ENCODE measurements around the gene ABLIM1. TPM values are rescaled to one million over a fixed set of nuclear protein-coding genes. Genes with fewer than 3 reads are reported as not detected.
A peak's percentile ranks its signal among the peaks of the same experiment; 100 is the strongest.

ABLIM1 gene
- total and polyA plus RNA-seq, 2 donors (not counting 1 experiment from before 2014, with no cell fraction given), result 5.3 to 13.6 TPM

- no peak overlapping the region for H3K4me3 ChIP-seq (replicated peaks in 1 of 4; ENCODE audit: control extremely low read depth in 1 of 4, insufficient read depth in 1 of 4, low read depth in 3 of 4, low read length in 4 of 4)
- H3K36me3 ChIP-seq (ENCODE audit: control insufficient read depth, insufficient read depth, low read length), result no peaks in the 10 kb centered on the region
- H3K27me3 ChIP-seq (ENCODE audit: control insufficient read depth, insufficient read depth, low read length), result no peaks in the 10 kb centered on the region
- no peak for TF ChIP-seq EZH2 (IDR thresholded peaks at IDR 0.05; ENCODE audit: low read length, missing control alignments)
- TF ChIP-seq, protein P1, sequence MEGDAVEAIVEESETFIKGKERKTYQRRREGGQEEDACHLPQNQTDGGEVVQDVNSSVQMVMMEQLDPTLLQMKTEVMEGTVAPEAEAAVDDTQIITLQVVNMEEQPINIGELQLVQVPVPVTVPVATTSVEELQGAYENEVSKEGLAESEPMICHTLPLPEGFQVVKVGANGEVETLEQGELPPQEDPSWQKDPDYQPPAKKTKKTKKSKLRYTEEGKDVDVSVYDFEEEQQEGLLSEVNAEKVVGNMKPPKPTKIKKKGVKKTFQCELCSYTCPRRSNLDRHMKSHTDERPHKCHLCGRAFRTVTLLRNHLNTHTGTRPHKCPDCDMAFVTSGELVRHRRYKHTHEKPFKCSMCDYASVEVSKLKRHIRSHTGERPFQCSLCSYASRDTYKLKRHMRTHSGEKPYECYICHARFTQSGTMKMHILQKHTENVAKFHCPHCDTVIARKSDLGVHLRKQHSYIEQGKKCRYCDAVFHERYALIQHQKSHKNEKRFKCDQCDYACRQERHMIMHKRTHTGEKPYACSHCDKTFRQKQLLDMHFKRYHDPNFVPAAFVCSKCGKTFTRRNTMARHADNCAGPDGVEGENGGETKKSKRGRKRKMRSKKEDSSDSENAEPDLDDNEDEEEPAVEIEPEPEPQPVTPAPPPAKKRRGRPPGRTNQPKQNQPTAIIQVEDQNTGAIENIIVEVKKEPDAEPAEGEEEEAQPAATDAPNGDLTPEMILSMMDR (conservative IDR thresholded peaks at IDR 0.05 in 1 of 2, IDR thresholded peaks at IDR 0.05 in 1 of 2; ENCODE audit: low read depth in 1 of 2, low read length in 2 of 2), result no peak
- peak overlapping the region; percentile 63 for H3K27ac ChIP-seq (ENCODE audit: insufficient read depth, low read length)
- no peaks in the 10 kb centered on the region for H3K79me2 ChIP-seq (ENCODE audit: control insufficient read depth, insufficient read depth, low read length)
- no peak overlapping the region for H3K4me2 ChIP-seq (ENCODE audit: extremely low read depth, insufficient read depth, low read length)
- no peak overlapping the region for H2AFZ ChIP-seq (ENCODE audit: low read length)
- H3K9me3 ChIP-seq (ENCODE audit: control insufficient read depth, insufficient read depth, low read depth, low read length), result no peaks in the 10 kb centered on the region
- DNase-seq (ENCODE audit: low read depth in 2 of 2), result no peak
- peaks cover 5% of the 10 kb centered on the region for H3K4me1 ChIP-seq (ENCODE audit: control insufficient read depth, extremely low read depth, insufficient read depth, low read length)
- H3K9ac ChIP-seq (ENCODE audit: insufficient read depth, low read length), result no peak overlapping the region
- H4K20me1 ChIP-seq (ENCODE audit: control insufficient read depth, extremely low read depth, insufficient read depth, low read length), result no peaks in the 10 kb centered on the region
Observed at GRCh38 chr10:114519756-114520293, 138.2 kb downstream of the ABLIM1 start.

DNA sequence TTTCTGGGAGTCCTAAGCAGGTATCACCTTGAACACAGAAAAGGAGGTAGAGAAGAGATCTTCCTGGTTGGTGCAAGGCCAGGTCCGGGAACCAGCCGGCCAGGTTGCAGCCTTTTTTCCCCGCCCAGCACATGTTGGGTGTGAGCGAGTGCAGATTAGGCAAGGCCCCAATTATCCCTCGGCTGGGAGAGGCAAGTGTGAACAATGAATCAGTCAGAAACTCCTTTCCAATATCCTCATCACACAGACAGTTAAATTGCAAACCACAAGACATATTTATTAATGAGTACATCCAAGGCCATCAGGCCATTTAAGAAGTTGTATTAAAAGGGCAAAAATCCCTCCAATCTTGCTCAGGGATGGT lies 138.8 kb downstream of the ABLIM1 start:
- Histone ChIP-seq H3K9me3 (ENCODE audit: control insufficient read depth, insufficient read depth, low read depth, low read length) (no peaks in the 10 kb centered on the region), H4K20me1 (ENCODE audit: control insufficient read depth, extremely low read depth, insufficient read depth, low read length) (no peaks in the 10 kb centered on the region), H3K36me3 (ENCODE audit: control insufficient read depth, insufficient read depth, low read length) (no peaks in the 10 kb centered on the region), H2AFZ (ENCODE audit: low read length) (no peak overlapping the region), H3K79me2 (ENCODE audit: control insufficient read depth, insufficient read depth, low read length) (no peaks in the 10 kb centered on the region), H3K27ac (ENCODE audit: insufficient read depth, low read length) (no peak overlapping the region), H3K4me2 (ENCODE audit: extremely low read depth, insufficient read depth, low read length) (no peak overlapping the region), H3K27me3 (ENCODE audit: control insufficient read depth, insufficient read depth, low read length) (no peaks in the 10 kb centered on the region), H3K4me3 (replicated peaks in 1 of 4; ENCODE audit: control extremely low read depth in 1 of 4, insufficient read depth in 1 of 4, low read depth in 3 of 4, low read length in 4 of 4) (no peak overlapping the region), H3K4me1 (ENCODE audit: control insufficient read depth, extremely low read depth, insufficient read depth, low read length) (peaks cover 5% of the 10 kb centered on the region), H3K9ac (ENCODE audit: insufficient read depth, low read length) (no peak overlapping the region)
- DNase-seq (ENCODE audit: low read depth in 2 of 2), result peak; percentile 26 to 42
- TF ChIP-seq, protein P1 (conservative IDR thresholded peaks at IDR 0.05 in 1 of 2, IDR thresholded peaks at IDR 0.05 in 1 of 2; ENCODE audit: low read depth in 1 of 2, low read length in 2 of 2), result no peak
- no peak for TF ChIP-seq EZH2 (IDR thresholded peaks at IDR 0.05; ENCODE audit: low read length, missing control alignments)

GRCh38 chr10:114518401-114519305 lies 139.4 kb downstream of the ABLIM1 start:
- H4K20me1 ChIP-seq (ENCODE audit: control insufficient read depth, extremely low read depth, insufficient read depth, low read length), result no peaks in the 10 kb centered on the region
- H3K4me1 ChIP-seq (ENCODE audit: control insufficient read depth, extremely low read depth, insufficient read depth, low read length), result peaks cover 5% of the 10 kb centered on the region
- H3K36me3 ChIP-seq (ENCODE audit: control insufficient read depth, insufficient read depth, low read length), result no peaks in the 10 kb centered on the region
- H2AFZ ChIP-seq (ENCODE audit: low read length), result no peak overlapping the region
- H3K79me2 ChIP-seq (ENCODE audit: control insufficient read depth, insufficient read depth, low read length), result no peaks in the 10 kb centered on the region
- H3K27ac ChIP-seq (ENCODE audit: insufficient read depth, low read length), result no peak overlapping the region
- no peak overlapping the region for H3K4me2 ChIP-seq (ENCODE audit: extremely low read depth, insufficient read depth, low read length)
- TF ChIP-seq, protein P1 (conservative IDR thresholded peaks at IDR 0.05 in 1 of 2, IDR thresholded peaks at IDR 0.05 in 1 of 2; ENCODE audit: low read depth in 1 of 2, low read length in 2 of 2), result no peak
- no peak for TF ChIP-seq EZH2 (IDR thresholded peaks at IDR 0.05; ENCODE audit: low read length, missing control alignments)
- no peak for DNase-seq (ENCODE audit: low read depth in 2 of 2)
- H3K9ac ChIP-seq (ENCODE audit: insufficient read depth, low read length), result no peak overlapping the region
- no peaks in the 10 kb centered on the region for H3K27me3 ChIP-seq (ENCODE audit: control insufficient read depth, insufficient read depth, low read length)
- H3K4me3 ChIP-seq (replicated peaks in 1 of 4; ENCODE audit: control extremely low read depth in 1 of 4, insufficient read depth in 1 of 4, low read depth in 3 of 4, low read length in 4 of 4), result no peak overlapping the region
- H3K9me3 ChIP-seq (ENCODE audit: control insufficient read depth, insufficient read depth, low read depth, low read length), result no peaks in the 10 kb centered on the region

Measured in fibroblast of lung (primary cell).